Breast epithelium (tissue), 4 donors: ENCODE measurements around the gene PDE6A. TPM values are rescaled to one million over a fixed set of nuclear protein-coding genes. Genes with fewer than 3 reads are reported as not detected.

Source experiments
- DNase-seq, 2 donors: peaks; one replicate each; pipeline ENCODE4 v3.0.0-alpha.2; 2019; ENCODE audit warnings: low spot score in 2 of 2
- H3K27ac ChIP-seq, 2 donors: fragments of 200-600 bp; sonication (generic) in 1 of 2; one replicate each; pipeline ENCODE4 v1.5.1; 2016 to 2019; ENCODE audit warnings: mild to moderate bottlenecking in 1 of 2
- H3K27me3 ChIP-seq, 2 donors: fragments of 200-600 bp; sonication (generic) in 1 of 2; one replicate each; pipeline versions ENCODE4 v1.5.1 to v1.6.0; 2017 to 2019; ENCODE audit warnings: control low read depth in 1 of 2, mild to moderate bottlenecking in 1 of 2
- H3K36me3 ChIP-seq: fragments of 200-600 bp; one replicate; pipeline ENCODE4 v1.5.1; 2019
- H3K4me1 ChIP-seq, 2 donors: fragments of 200-600 bp; sonication (generic); one replicate each; pipeline ENCODE4 v1.5.1; 2016 to 2019; ENCODE audit warnings: control low read depth in 1 of 2
- H3K4me3 ChIP-seq, 3 donors: fragments of 200-600 bp; sonication (generic); 1 replicate in 2 of 3; 2 replicates in 1 of 3; pipeline ENCODE4 v1.5.1; 2016 to 2019; ENCODE audit warnings: mild to moderate bottlenecking in 3 of 3, moderate library complexity in 2 of 3
- H3K9me3 ChIP-seq, 2 donors: fragments of 200-600 bp; sonication (generic) in 1 of 2; one replicate each; pipeline ENCODE4 v1.5.1; 2016 to 2019; ENCODE audit warnings: control low read depth in 1 of 2
- CTCF ChIP-seq, 3 donors: fragments of 450-650 bp; IDR thresholded peaks; one replicate each; pipeline ENCODE4 v1.5.1; 2016 to 2017; ENCODE audit warnings: antibody characterized with exemption in 3 of 3, mild to moderate bottlenecking in 3 of 3, moderate library complexity in 3 of 3
- POLR2A ChIP-seq: fragments of 450-650 bp; IDR thresholded peaks from one replicate; pipeline ENCODE4 v1.6.1; 2016; ENCODE audit warnings: antibody characterized with exemption, mild to moderate bottlenecking, moderate library complexity
- POLR2AphosphoS5 ChIP-seq, 3 donors: sonication (generic); formaldehyde crosslinking; IDR thresholded peaks; one replicate each; pipeline ENCODE4 v1.6.1; 2017; ENCODE audit warnings: antibody characterized with exemption in 3 of 3
- intact Hi-C: fragments of 100-400 bp; cut with DNase I; formaldehyde crosslinking; loops from one replicate; pipeline ENCODE4 v1.15.1; 2023; ENCODE audit warnings: low total_unique reads
- total RNA-seq, 3 donors: library from RNA; depleted of rRNA; stranded (reverse); fragments of >200 nt; gene quantifications; one replicate each; pipeline ENCODE4 v1.1.0, GENCODE V29; 2016

The PDE6A gene
- total RNA-seq, 3 donors from 2014 or later, result under 0.01 to 0.15 TPM; not detected in 1

DNA sequence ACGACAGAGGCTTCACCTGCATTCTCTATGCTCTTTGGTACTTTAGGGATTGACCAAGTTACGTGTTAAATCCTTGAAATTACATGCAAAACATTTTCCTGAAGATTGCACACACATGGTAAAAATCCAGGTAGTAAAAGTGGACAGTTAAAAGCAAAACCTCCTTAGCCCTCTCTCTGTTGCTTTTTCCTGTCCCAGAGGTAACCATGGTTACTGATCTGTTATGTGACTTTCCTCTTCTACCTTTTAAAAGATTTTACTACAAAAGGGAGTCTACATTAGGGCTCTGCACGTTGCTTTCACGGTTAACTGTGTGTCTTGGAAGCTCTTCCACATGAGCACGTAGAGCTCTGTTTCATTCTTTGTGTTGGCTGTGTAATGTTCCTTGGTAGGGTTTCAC is 117.5 kb downstream of the PDE6A start:
- intact Hi-C loops, result loop anchor here (5.0 to 10.0 kb wide), 3 partner anchors 92 to 1370 kb away; partner anchors contain the start of gene PPARGC1B
- no peaks in the 10 kb centered on the region for H3K4me1 ChIP-seq
- DNase-seq, result no peak

DNA sequence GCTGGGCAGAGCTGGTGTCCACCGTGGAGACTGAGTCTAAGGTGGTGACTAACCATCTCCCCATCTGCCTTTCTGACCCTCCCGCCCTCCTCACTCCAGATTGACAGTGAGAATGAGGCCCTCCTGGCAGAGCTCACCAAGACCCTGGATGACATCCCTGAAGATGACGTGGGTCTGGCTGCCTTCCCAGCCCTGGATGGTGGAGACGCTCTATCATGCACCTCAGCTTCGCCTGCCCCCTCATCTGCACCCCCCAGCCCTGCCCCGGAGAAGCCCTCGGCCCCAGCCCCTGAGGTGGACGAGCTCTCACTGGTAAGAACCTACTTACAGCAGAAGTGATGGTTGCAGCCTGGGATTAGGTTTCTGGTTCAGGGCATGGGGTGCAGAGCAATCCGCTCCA is 118.0 kb downstream of the PDE6A start:
- no peak for DNase-seq
- Histone ChIP-seq H3K36me3 (no peaks in the 10 kb centered on the region), H3K27me3 (no peaks in the 10 kb centered on the region), H3K4me3 (no peak overlapping the region), H3K27ac (peak overlapping the region in 1 of 2 donors; percentile 16), H3K9me3 (no peaks in the 10 kb centered on the region), H3K4me1 (no peaks in the 10 kb centered on the region)
- intact Hi-C loops, result loop anchor here (1.0 to 10.0 kb wide), 4 partner anchors 36 to 1371 kb away; partner anchors contain the start of gene PPARGC1B
- TF ChIP-seq POLR2A (no peak), POLR2AphosphoS5 (IDR thresholded peaks at IDR 0.05) (no peak), CTCF (IDR thresholded peaks at IDR 0.05) (no peak)

More for the DNA sequence above, 117.5 kb downstream of the PDE6A start:
- Histone ChIP-seq H3K27ac (no peak overlapping the region), H3K36me3 (no peaks in the 10 kb centered on the region), H3K4me3 (no peak overlapping the region), H3K9me3 (no peaks in the 10 kb centered on the region), H3K27me3 (no peaks in the 10 kb centered on the region)
- no peak for TF ChIP-seq POLR2A
- TF ChIP-seq POLR2AphosphoS5 (IDR thresholded peaks at IDR 0.05), result no peak

DNA sequence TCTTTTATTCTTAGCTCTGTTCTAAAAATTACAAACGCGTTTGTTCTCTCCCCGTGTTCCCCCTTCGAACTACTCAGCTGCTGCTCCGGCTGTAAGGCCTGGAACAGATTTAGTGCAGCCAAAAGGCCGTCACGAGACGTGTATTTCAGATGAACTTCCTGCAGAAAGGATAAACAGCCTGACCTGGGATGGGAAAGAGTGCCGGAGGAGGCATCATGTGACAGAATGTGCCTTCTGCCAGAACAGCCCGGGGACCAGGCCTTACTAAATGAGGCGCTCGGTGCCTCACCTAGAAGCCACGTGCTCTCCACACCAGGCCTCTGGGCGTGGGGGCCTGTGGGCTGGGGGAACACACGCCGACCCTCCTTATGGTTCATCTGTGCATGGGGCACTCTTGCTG is 119.7 kb downstream of the PDE6A start:
- peak in 1 of 2 donors; percentile 30 for DNase-seq

GRCh38 chr5:149824120-149824519 is 120.5 kb downstream of the PDE6A start:
- H3K27me3 ChIP-seq, result no peaks in the 10 kb centered on the region
- DNase-seq, result no peak
- no peaks in the 10 kb centered on the region for H3K9me3 ChIP-seq
- no peaks in the 10 kb centered on the region for H3K4me1 ChIP-seq
- no peak overlapping the region for H3K4me3 ChIP-seq
- peak overlapping the region; percentile 76 to 88 for H3K27ac ChIP-seq
- H3K36me3 ChIP-seq, result no peaks in the 10 kb centered on the region
- intact Hi-C loops, result loop anchor here (10.0 kb wide), 2 partner anchors 89 to 189 kb away; partner anchors contain the start of gene PPARGC1B
- no peak for TF ChIP-seq POLR2A
- TF ChIP-seq CTCF (IDR thresholded peaks at IDR 0.05), result no peak
- no peak for TF ChIP-seq POLR2AphosphoS5 (IDR thresholded peaks at IDR 0.05)

More for the DNA sequence above, 119.7 kb downstream of the PDE6A start:
- intact Hi-C loops, result loop anchor here (5.0 to 10.0 kb wide), 3 partner anchors 90 to 1372 kb away; partner anchors contain the start of gene PPARGC1B
- no peaks in the 10 kb centered on the region for H3K9me3 ChIP-seq
- H3K27me3 ChIP-seq, result no peaks in the 10 kb centered on the region
- no peaks in the 10 kb centered on the region for H3K36me3 ChIP-seq
- H3K4me1 ChIP-seq, result no peaks in the 10 kb centered on the region
- TF ChIP-seq POLR2A (no peak), POLR2AphosphoS5 (IDR thresholded peaks at IDR 0.05) (peak in 1 of 3 donors; percentile 39)
- H3K4me3 ChIP-seq, result no peak overlapping the region
- peak overlapping the region; percentile 76 to 88 for H3K27ac ChIP-seq

- H3K4me3 ChIP-seq, result no peak overlapping the region
- no peaks in the 10 kb centered on the region for H3K9me3 ChIP-seq
- intact Hi-C loops, result loop anchor here (10.0 kb wide), 2 partner anchors 89 to 189 kb away; partner anchors contain the start of gene PPARGC1B
- H3K27ac ChIP-seq, result peak overlapping the region; percentile 76 to 88
- no peaks in the 10 kb centered on the region for H3K36me3 ChIP-seq
- no peaks in the 10 kb centered on the region for H3K27me3 ChIP-seq
- no peak for DNase-seq
- TF ChIP-seq POLR2A (no peak), CTCF (IDR thresholded peaks at IDR 0.05) (no peak), POLR2AphosphoS5 (IDR thresholded peaks at IDR 0.05) (no peak)
- H3K4me1 ChIP-seq, result no peaks in the 10 kb centered on the region
These were observed 121.2 kb downstream of the PDE6A start for GRCh38 chr5:149823375-149823774.

- no peak for DNase-seq
- Histone ChIP-seq H3K27me3 (no peaks in the 10 kb centered on the region), H3K36me3 (no peaks in the 10 kb centered on the region), H3K4me1 (no peaks in the 10 kb centered on the region), H3K27ac (no peak overlapping the region), H3K4me3 (no peak overlapping the region), H3K9me3 (no peaks in the 10 kb centered on the region)
- intact Hi-C loops, result loop anchor here (10.0 kb wide), 2 partner anchors 88 to 188 kb away; partner anchors contain the start of gene PPARGC1B
- TF ChIP-seq CTCF (IDR thresholded peaks at IDR 0.05), result no peak
- TF ChIP-seq POLR2AphosphoS5 (IDR thresholded peaks at IDR 0.05), result no peak
- no peak for TF ChIP-seq POLR2A
These were observed 122.3 kb downstream of the PDE6A start for GRCh38 chr5:149822301-149822700.
